DND-41 (cell line): ENCODE results near the gene CEMIP.

Experiments used
- ATAC-seq: fragments of 200-7000 bp; cut with Tn5 transposase; 3 replicates; pipeline ENCODE4 v1.9.1; 2021; ENCODE audit warnings: low read depth; ENCODE audit not compliant: insufficient read depth
- DNase-seq: peaks from one replicate; pipeline ENCODE4 v3.0.0-alpha.2; 2020
- H2AFZ ChIP-seq: 2 replicates; pipeline ENCODE4 v1.6.0; 2012; ENCODE audit warnings: low read depth, low read length
- H3K27ac ChIP-seq: 2 replicates; pipeline ENCODE4 v1.5.1; 2012; ENCODE audit warnings: low read length, inconsistent platforms
- H3K27me3 ChIP-seq: fragments of 200-600 bp; sonication (generic); 2 replicates; pipeline ENCODE4 v1.6.0; 2012; ENCODE audit warnings: low read length, mild to moderate bottlenecking, inconsistent platforms; ENCODE audit not compliant: insufficient read depth, poor library complexity
- H3K36me3 ChIP-seq: 2 replicates; pipeline ENCODE4 v1.5.1; 2012; ENCODE audit warnings: low read length, inconsistent platforms; ENCODE audit not compliant: insufficient read depth
- H3K4me1 ChIP-seq: 2 replicates; pipeline ENCODE4 v1.5.1; 2012; ENCODE audit warnings: mild to moderate bottlenecking, low read length; ENCODE audit not compliant: insufficient read depth
- H3K4me2 ChIP-seq: 2 replicates; pipeline ENCODE4 v1.6.0; 2012; ENCODE audit warnings: mild to moderate bottlenecking, moderate library complexity, low read length, inconsistent platforms; ENCODE audit not compliant: insufficient read depth
- H3K4me3 ChIP-seq, 2 experiments: fragments of 200-600 bp in 1 of 2; shearing (Covaris generic) in 1 of 2; 2 replicates each; pipeline ENCODE4 v1.5.1; 2012 to 2016; ENCODE audit warnings: inconsistent platforms in 2 of 2, low read length in 2 of 2, mild to moderate bottlenecking in 2 of 2, low read depth in 1 of 2, moderate library complexity in 1 of 2
- H3K79me2 ChIP-seq: 2 replicates; pipeline ENCODE4 v1.6.0; 2012; ENCODE audit warnings: low read length, inconsistent platforms; ENCODE audit not compliant: insufficient read depth
- H3K9ac ChIP-seq: 2 replicates; pipeline ENCODE4 v1.6.0; 2012; ENCODE audit warnings: low read depth, mild to moderate bottlenecking, inconsistent platforms, low read length, moderate library complexity
- H3K9me3 ChIP-seq: 2 replicates; pipeline ENCODE4 v1.5.1; 2012; ENCODE audit warnings: low read length, moderate library complexity, mild to moderate bottlenecking, inconsistent platforms; ENCODE audit not compliant: insufficient read depth, severe bottlenecking
- H4K20me1 ChIP-seq: 2 replicates; pipeline ENCODE4 v1.6.0; 2012; ENCODE audit warnings: low read length; ENCODE audit not compliant: insufficient read depth
- CTCF ChIP-seq: IDR thresholded peaks from 2 replicates; pipeline ENCODE4 v1.5.1; 2012; ENCODE audit warnings: borderline replicate concordance, low read length, moderate library complexity, mild to moderate bottlenecking; ENCODE audit not compliant: poor library complexity, severe bottlenecking; ENCODE audit errors: extremely low read depth
- EZH2 ChIP-seq: IDR thresholded peaks from 3 replicates; pipeline ENCODE4 v1.6.1; 2012; ENCODE audit warnings: borderline replicate concordance, low read depth, mild to moderate bottlenecking, moderate library complexity, low read length, inconsistent platforms; ENCODE audit not compliant: severe bottlenecking

The CEMIP gene

GRCh38 chr15:80979538-80980200 lies 200.5 kb downstream of the CEMIP start:
- H3K27ac ChIP-seq, result no peak overlapping the region
- H3K27me3 ChIP-seq, result no peaks in the 10 kb centered on the region
- H3K4me2 ChIP-seq, result no peak overlapping the region
- H4K20me1 ChIP-seq, result peaks cover 20% of the 10 kb centered on the region; the same call in 1 of the 2 replicates
- no peaks in the 10 kb centered on the region for H3K9me3 ChIP-seq
- H3K4me1 ChIP-seq, result no peaks in the 10 kb centered on the region
- DNase-seq, result no peak
- no peak overlapping the region for H3K4me3 ChIP-seq
- no peak for ATAC-seq
- no peak for TF ChIP-seq CTCF
- no peak for TF ChIP-seq EZH2
- H3K36me3 ChIP-seq, result peaks cover 52% of the 10 kb centered on the region
- no peak overlapping the region for H3K9ac ChIP-seq
- H2AFZ ChIP-seq, result no peak overlapping the region
- H3K79me2 ChIP-seq, result peaks cover 41% of the 10 kb centered on the region

GRCh38 chr15:80982205-80982604 lies 203.0 kb downstream of the CEMIP start:
- H4K20me1 ChIP-seq, result peaks cover 29% of the 10 kb centered on the region; the same call in 1 of the 2 replicates

GRCh38 chr15:80982839-80983238 lies 203.7 kb downstream of the CEMIP start:
- no peak overlapping the region for H2AFZ ChIP-seq
- peaks cover 14% of the 10 kb centered on the region for H3K4me1 ChIP-seq
- H3K79me2 ChIP-seq, result peaks cover 64% of the 10 kb centered on the region
- no peak overlapping the region for H3K4me3 ChIP-seq
- H3K4me2 ChIP-seq, result no peak overlapping the region
- no peak for ATAC-seq
- no peak overlapping the region for H3K27ac ChIP-seq
- peaks cover 27% of the 10 kb centered on the region; the same call in 1 of the 2 replicates for H4K20me1 ChIP-seq
- no peak for DNase-seq
- no peak for TF ChIP-seq CTCF
- no peak for TF ChIP-seq EZH2
- H3K9me3 ChIP-seq, result no peaks in the 10 kb centered on the region
- H3K9ac ChIP-seq, result no peak overlapping the region
- H3K27me3 ChIP-seq, result no peaks in the 10 kb centered on the region
- H3K36me3 ChIP-seq, result peaks cover 48% of the 10 kb centered on the region

More at GRCh38 chr15:80982205-80982604, 203.0 kb downstream of the CEMIP start:
- Histone ChIP-seq H3K4me1 (peaks cover 8% of the 10 kb centered on the region), H3K36me3 (peaks cover 54% of the 10 kb centered on the region), H3K4me2 (no peak overlapping the region), H3K79me2 (peaks cover 61% of the 10 kb centered on the region), H3K27ac (no peak overlapping the region), H3K9me3 (no peaks in the 10 kb centered on the region), H3K27me3 (no peaks in the 10 kb centered on the region), H3K4me3 (no peak overlapping the region), H2AFZ (no peak overlapping the region), H3K9ac (no peak overlapping the region)
- DNase-seq (no peak), ATAC-seq (no peak)
- TF ChIP-seq CTCF (no peak), EZH2 (no peak)
